H1 (cell line): ENCODE data around the gene CNTD1. TPM values are rescaled to one million over a fixed set of nuclear protein-coding genes. Genes with fewer than 3 reads are reported as not detected.

Experiments used
- CTCF ChIA-PET: fragments of 300-600 bp; sonication (Branson Sonifier 250); formaldehyde crosslinking; loops from one replicate; lab custom pipeline; 2021; ENCODE audit not compliant: partially characterized antibody; lab: Charles Lee
- POLR2A ChIA-PET: fragments of 300-600 bp; sonication (Branson Sonifier 250); formaldehyde crosslinking; loops from one replicate; lab custom pipeline; 2021; ENCODE audit warnings: inconsistent platforms; ENCODE audit not compliant: partially characterized antibody; lab: Charles Lee
- DNase-seq, 2 experiments: peaks; one replicate each; pipeline versions ENCODE4 v3.0.0 to v3.0.0-alpha.2; 2010 to 2022; ENCODE audit warnings: low spot score in 2 of 2, low read depth in 1 of 2, mixed read lengths in 1 of 2
- FAIRE-seq: peaks from 2 replicates; lab custom pipeline; 2011; peaks lifted over from hg19 to GRCh38; lab: Jason Lieb, UNC
- H2AFZ ChIP-seq: 2 replicates; pipeline ENCODE4 v1.8.1; 2012; ENCODE audit warnings: low read length, inconsistent platforms
- H2AK5ac ChIP-seq: 2 replicates; pipeline ENCODE4 v1.6.1; 2013; ENCODE audit warnings: low read depth, low read length
- H2BK120ac ChIP-seq: replicated peaks from 2 replicates; pipeline ENCODE3; 2013; ENCODE audit warnings: low read depth, low read length, inconsistent platforms
- H2BK12ac ChIP-seq: 2 replicates; pipeline ENCODE4 v1.6.1; 2013; ENCODE audit warnings: low read depth, low read length
- H2BK15ac ChIP-seq: 2 replicates; pipeline ENCODE4 v1.6.1; 2013; ENCODE audit warnings: low read length
- H2BK20ac ChIP-seq: 2 replicates; pipeline ENCODE4 v1.6.1; 2013; ENCODE audit warnings: low read length
- H2BK5ac ChIP-seq: 2 replicates; pipeline ENCODE4 v1.6.1; 2013; ENCODE audit warnings: low read depth, low read length
- H3K14ac ChIP-seq: 2 replicates; pipeline ENCODE4 v1.6.1; 2013; ENCODE audit warnings: inconsistent platforms; ENCODE audit not compliant: insufficient read length
- H3K18ac ChIP-seq: 2 replicates; pipeline ENCODE4 v1.6.1; 2013; ENCODE audit warnings: low read length; ENCODE audit errors: extremely low read depth
- H3K23ac ChIP-seq: 2 replicates; pipeline ENCODE4 v1.6.1; 2013; ENCODE audit warnings: inconsistent platforms; ENCODE audit not compliant: insufficient read length
- H3K23me2 ChIP-seq: 2 replicates; pipeline ENCODE4 v1.6.1; 2013; ENCODE audit warnings: low read depth, low read length
- H3K27ac ChIP-seq: 2 replicates; pipeline ENCODE4 v1.6.1; 2011; ENCODE audit warnings: low read depth, low read length, inconsistent platforms
- H3K27me3 ChIP-seq, 4 experiments: replicated peaks in 1 of 4; 1 replicate in 1 of 4; 2 replicates in 3 of 4; pipeline versions ENCODE4 v1.6.1 to v1.8.1; 2011 to 2013; ENCODE audit warnings: low read length in 3 of 4, mild to moderate bottlenecking in 3 of 4, inconsistent platforms in 2 of 4, mixed read lengths in 2 of 4, moderate library complexity in 1 of 4; ENCODE audit not compliant: control insufficient read depth in 3 of 4, insufficient read depth in 3 of 4; ENCODE audit errors: extremely low read depth in 1 of 4
- H3K36me3 ChIP-seq, 4 experiments: 2 replicates each; pipeline versions ENCODE4 v1.6.1 to v1.8.1; 2011 to 2013; ENCODE audit warnings: mild to moderate bottlenecking in 4 of 4, low read length in 3 of 4, moderate library complexity in 2 of 4, control low read depth in 1 of 4, inconsistent platforms in 1 of 4; ENCODE audit not compliant: insufficient read depth in 4 of 4, control insufficient read depth in 2 of 4
- H3K4ac ChIP-seq: replicated peaks from 2 replicates; pipeline ENCODE3; 2013; ENCODE audit warnings: low read length, low read depth, mixed read lengths, inconsistent platforms; ENCODE audit not compliant: insufficient read length
- H3K4me1 ChIP-seq, 4 experiments: replicated peaks in 1 of 4; 1 replicate in 1 of 4; 2 replicates in 3 of 4; pipeline versions ENCODE4 v1.6.1 to v1.8.1; 2011 to 2013; ENCODE audit warnings: low read length in 3 of 4, inconsistent platforms in 2 of 4, mixed read lengths in 1 of 4; ENCODE audit not compliant: insufficient read depth in 4 of 4, control insufficient read depth in 3 of 4
- H3K4me2 ChIP-seq, 2 experiments: 2 replicates each; pipeline versions ENCODE4 v1.6.1 to v1.8.1; 2011 to 2013; ENCODE audit warnings: low read depth in 2 of 2, low read length in 2 of 2, control low read depth in 1 of 2, inconsistent platforms in 1 of 2, mild to moderate bottlenecking in 1 of 2; ENCODE audit not compliant: insufficient read depth in 1 of 2
- H3K4me3 ChIP-seq, 4 experiments: fragments of 200-600, 300-600 bp in 1 of 4; sonication (generic), shearing (Covaris generic), sonication (Bioruptor Twin) in 1 of 4; 2 replicates each; pipeline versions ENCODE4 v1.5.1 to v1.8.1; 2011 to 2016; ENCODE audit warnings: low read length in 4 of 4, low read depth in 3 of 4, control low read depth in 2 of 4, inconsistent platforms in 2 of 4, mild to moderate bottlenecking in 2 of 4, mixed read lengths in 1 of 4, moderate library complexity in 1 of 4; ENCODE audit not compliant: insufficient read depth in 2 of 4; ENCODE audit errors: extremely low read depth in 1 of 4
- H3K56ac ChIP-seq: replicated peaks from 2 replicates; pipeline ENCODE3; 2013; ENCODE audit warnings: low read depth, mild to moderate bottlenecking, mixed read lengths, low read length, inconsistent platforms; ENCODE audit not compliant: insufficient read length
- H3K79me1 ChIP-seq: 2 replicates; pipeline ENCODE4 v1.6.1; 2013; ENCODE audit warnings: low read depth, low read length, control low read depth
- H3K79me2 ChIP-seq, 2 experiments: 2 replicates each; pipeline versions ENCODE4 v1.6.1 to v1.8.1; 2012 to 2013; ENCODE audit warnings: low read length in 2 of 2, mild to moderate bottlenecking in 2 of 2, inconsistent platforms in 1 of 2; ENCODE audit not compliant: insufficient read depth in 2 of 2, control insufficient read depth in 1 of 2
- H3K9ac ChIP-seq, 4 experiments: replicated peaks in 1 of 4; 1 replicate in 1 of 4; 2 replicates in 3 of 4; pipeline versions ENCODE4 v1.6.1 to v1.8.1; 2011 to 2013; ENCODE audit warnings: low read depth in 3 of 4, low read length in 3 of 4, control low read depth in 2 of 4, mild to moderate bottlenecking in 2 of 4, moderate library complexity in 2 of 4, inconsistent platforms in 1 of 4; ENCODE audit errors: extremely low read depth in 1 of 4
- H3K9me3 ChIP-seq, 2 experiments: 2 replicates each; pipeline versions ENCODE4 v1.6.1 to v1.8.1; 2012 to 2013; ENCODE audit warnings: mild to moderate bottlenecking in 2 of 2, moderate library complexity in 2 of 2, control low read depth in 1 of 2, inconsistent platforms in 1 of 2, low read depth in 1 of 2, low read length in 1 of 2, mixed read lengths in 1 of 2; ENCODE audit not compliant: insufficient read depth in 2 of 2
- H4K20me1 ChIP-seq, 2 experiments: replicated peaks in 1 of 2; 2 replicates each; pipeline versions ENCODE3 to v1.8.1; 2011 to 2013; ENCODE audit warnings: inconsistent platforms in 2 of 2, low read length in 2 of 2, mild to moderate bottlenecking in 1 of 2; ENCODE audit not compliant: insufficient read depth in 2 of 2, control insufficient read depth in 1 of 2
- H4K5ac ChIP-seq: 2 replicates; pipeline ENCODE4 v1.6.1; 2013; ENCODE audit warnings: low read length, low read depth, mixed read lengths, inconsistent platforms; ENCODE audit not compliant: insufficient read length
- H4K8ac ChIP-seq: 2 replicates; pipeline ENCODE4 v1.8.0; 2013; ENCODE audit warnings: mild to moderate bottlenecking, moderate library complexity, low read length, inconsistent platforms; ENCODE audit not compliant: insufficient read depth; ENCODE audit errors: extremely low read depth
- H4K91ac ChIP-seq: replicated peaks from 2 replicates; pipeline ENCODE3; 2013; ENCODE audit warnings: low read length, mixed read lengths, inconsistent platforms; ENCODE audit not compliant: insufficient read length
- ATF2 ChIP-seq: IDR thresholded peaks from 2 replicates; pipeline ENCODE4 v1.6.1; 2012; ENCODE audit warnings: low read length, inconsistent platforms
- BRCA1 ChIP-seq: IDR thresholded peaks from 2 replicates; pipeline ENCODE4 v1.6.1; 2012; ENCODE audit warnings: low read depth, low read length, improper control_type of control experiment
- CHD2 ChIP-seq: IDR thresholded peaks from 2 replicates; pipeline ENCODE4 v1.6.1; 2012; ENCODE audit warnings: low read length, improper control_type of control experiment
- EZH2 ChIP-seq: fragments of 200-600 bp; sonication (generic); IDR thresholded peaks from 2 replicates; pipeline ENCODE4 v1.7.1; 2012; ENCODE audit warnings: low read depth, mild to moderate bottlenecking, moderate library complexity, low read length, inconsistent platforms; ENCODE audit not compliant: severe bottlenecking
- POU5F1 ChIP-seq: IDR thresholded peaks from 2 replicates; pipeline ENCODE4 v1.6.1; 2011; ENCODE audit warnings: low read depth, mild to moderate bottlenecking, low read length, moderate library complexity
- SP1 ChIP-seq: IDR thresholded peaks from 2 replicates; pipeline ENCODE4 v1.6.1; 2011; ENCODE audit warnings: low read depth, low read length
- TBP ChIP-seq: IDR thresholded peaks from 2 replicates; pipeline ENCODE4 v1.6.1; 2011; ENCODE audit warnings: low read depth, low read length, improper control_type of control experiment
- ZNF274 ChIP-seq: IDR thresholded peaks from 2 replicates; pipeline ENCODE4 v1.7.0; 2012; ENCODE audit warnings: low read length, borderline replicate concordance; ENCODE audit errors: extremely low read depth
- WGBS, 2 experiments: shearing (Covaris generic) in 1 of 2; methylation state at CpG; one replicate each; pipeline versions ENCODE4 v1.1.6 to v1.1.7; 2013 to 2015; ENCODE audit warnings: low lambda C conversion rate in 2 of 2, mixed read lengths in 2 of 2, inconsistent platforms in 1 of 2, low coverage in 1 of 2, missing lambda C conversion rate in 1 of 2; ENCODE audit not compliant: insufficient replicate concordance in 2 of 2, insufficient coverage in 1 of 2, insufficient read length in 1 of 2; ENCODE audit errors: extremely low coverage in 1 of 2, missing lambda C conversion rate in 1 of 2; 5-methylcytosine and 5-hydroxymethylcytosine counted together
- polyA plus RNA-seq, 7 experiments: library from polyadenylated mRNA; depleted of rRNA in 3 of 7; stranded (reverse) in 5 of 7; unstranded in 2 of 7; fragments of >200 nt in 5 of 7; fragments of 200-250 nt in 2 of 7; gene quantifications; 1 replicate in 5 of 7; 2 replicates in 1 of 7; 4 replicates in 1 of 7; pipeline versions ENCODE4 v1.2.1 to v1.2.3, GENCODE V29; 2011 to 2013; ENCODE audit warnings: missing spikeins in 2 of 7, mixed read lengths in 2 of 7
- total RNA-seq: library from RNA; stranded (reverse); fragmentation: NEBNext Ultra II Directional; extraction: Animal tissue kit (Norgen Biotek cat#: 25700); gene quantifications from 2 replicates; pipeline ENCODE4 v1.2.1, GENCODE V29; 2021

The CNTD1 gene
- total and polyA plus RNA-seq, 2 of the 8 experiments (the other 6 are each of a cell fraction or from before 2014, with no cell fraction given): not detected

DNA sequence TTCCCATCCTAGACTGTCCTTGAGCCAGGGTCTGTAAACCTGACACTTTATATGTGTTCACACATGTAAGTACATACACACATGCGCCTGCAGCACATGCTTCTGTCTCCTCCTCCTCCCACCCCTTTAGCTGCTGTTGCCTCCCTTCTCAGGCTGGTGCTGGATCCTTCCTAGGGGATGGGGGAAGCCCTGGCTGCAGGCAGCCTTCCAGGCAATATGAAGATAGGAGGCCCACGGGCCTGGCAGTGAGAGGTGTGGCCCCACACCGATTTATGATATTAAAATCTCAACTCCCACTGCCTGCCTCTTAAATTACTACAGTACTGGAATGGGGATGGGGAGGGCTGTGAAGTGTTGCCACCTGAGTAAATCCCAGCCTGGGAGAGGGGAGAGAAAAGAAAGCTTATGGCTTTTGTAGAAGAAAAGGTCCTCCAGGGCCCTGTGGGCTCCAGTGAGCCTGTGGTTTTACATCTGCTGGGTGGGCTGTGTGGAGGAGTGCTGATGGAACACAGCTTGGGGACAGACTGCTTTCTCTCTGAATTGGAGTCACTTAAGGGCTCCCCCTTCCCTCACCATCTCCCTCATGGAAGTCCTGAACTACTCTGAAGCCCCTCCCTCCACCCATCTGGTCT lies 19.2 kb upstream of the CNTD1 start:
- POLR2A ChIA-PET: interaction anchor here (0.7 to 2.1 kb wide), 6 partner anchors 9 to 99 kb away, joined by 3 to 8 read pairs (median 4); no protein-coding TSS in a partner anchor
- no peak overlapping the region for H4K91ac ChIP-seq
- DNase-seq (no peak), FAIRE-seq (no peak)
- no peak overlapping the region for H2AK5ac ChIP-seq
- H2BK120ac ChIP-seq: no peak overlapping the region
- no peaks in the 10 kb centered on the region for H4K20me1 ChIP-seq
- peaks cover 6 to 23% (median 19%) of the 10 kb centered on the region in 4 experiments for H3K27me3 ChIP-seq
- H2BK15ac ChIP-seq: no peak overlapping the region
- H3K23ac ChIP-seq: no peak overlapping the region
- H2BK5ac ChIP-seq: no peak overlapping the region; the same call in 1 of the 2 replicates
- no peak overlapping the region for H3K4ac ChIP-seq
- H2BK20ac ChIP-seq: no peak overlapping the region
- H2AFZ ChIP-seq: no peak overlapping the region
- peak overlapping the region; percentile 92 to 99 for H3K4me2 ChIP-seq
- H3K9ac ChIP-seq: no peak overlapping the region
- H2BK12ac ChIP-seq: no peak overlapping the region
- H3K4me3 ChIP-seq: peak overlapping the region in 2 of 4 experiments; percentile 53 to 76; a peak in 3 of 8 replicates
- no peak overlapping the region for H3K14ac ChIP-seq
- H3K4me1 ChIP-seq: peaks cover 0 to 14% (median 8%) of the 10 kb centered on the region in 4 experiments; a peak in 6 of 7 replicates
- H3K36me3 ChIP-seq: peaks cover 7 to 23% (median 14%) of the 10 kb centered on the region in 4 experiments; a peak in 6 of 8 replicates
- no peaks in the 10 kb centered on the region for H3K79me1 ChIP-seq
- no peak overlapping the region; the same call in 1 of the 2 replicates for H3K18ac ChIP-seq
- WGBS, 2 experiments: 82% methylated on average over 3 of the region's 3 CpGs; no CpG with 5 or more reads in 1 of the 2 experiments
- H3K9me3 ChIP-seq: no peaks in the 10 kb centered on the region
- no peak overlapping the region for H4K5ac ChIP-seq
- H4K8ac ChIP-seq: no peak overlapping the region
- CTCF ChIA-PET: interaction anchor here (1.0 to 2.1 kb wide), 2 partner anchors 16 to 19 kb away, joined by 3 to 5 read pairs; partner anchors contain the start of genes CNTD1 and COA3
- H3K79me2 ChIP-seq: no peaks in the 10 kb centered on the region
- no peak overlapping the region for H3K27ac ChIP-seq
- peaks cover 11% of the 10 kb centered on the region for H3K23me2 ChIP-seq
- no peak overlapping the region for H3K56ac ChIP-seq
- TF ChIP-seq SP1 (no peak), CHD2 (no peak), EZH2 (no peak), ZNF274 (no peak), POU5F1 (no peak), TBP (no peak), BRCA1 (no peak), ATF2 (no peak)
